GM23248 (cell line): ENCODE results near the gene SUGCT.

ENCODE experiments used
- EZH2 ChIP-seq: fragments of 200-600 bp; sonication (generic); IDR thresholded peaks from 2 replicates; pipeline ENCODE4 v1.6.1; 2018; ENCODE audit warnings: antibody characterized with exemption, mild to moderate bottlenecking; ENCODE audit not compliant: insufficient read depth, poor library complexity, severe bottlenecking
- EZH2phosphoT487 ChIP-seq: fragments of 200-600 bp; sonication (generic); IDR thresholded peaks from 2 replicates; pipeline ENCODE4 v1.6.1; 2018; ENCODE audit warnings: antibody characterized with exemption, moderate library complexity, mild to moderate bottlenecking, low read depth; ENCODE audit not compliant: insufficient read depth

DNA sequence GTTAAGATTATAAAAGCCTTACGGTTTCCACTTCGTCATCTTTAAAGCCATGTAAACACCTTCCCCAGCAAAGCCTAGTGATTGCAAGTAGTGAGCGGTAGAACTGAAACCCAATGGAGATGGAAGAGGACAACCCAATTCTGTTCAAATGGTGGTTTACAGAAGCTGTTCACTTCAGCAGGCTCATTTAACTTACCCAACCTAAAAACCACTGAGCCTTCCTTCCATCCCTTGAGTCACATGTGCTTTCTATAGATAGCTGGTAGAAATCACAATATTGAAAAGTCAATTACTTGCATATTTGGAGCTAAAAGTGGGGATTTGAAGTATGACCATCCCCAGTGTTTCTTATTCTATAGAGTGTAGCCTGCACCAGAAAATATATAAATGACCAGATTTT is 667.7 kb downstream of the SUGCT start:
- no peak for TF ChIP-seq EZH2
- no peak for TF ChIP-seq EZH2phosphoT487
